ENCODE data around the gene FRAS1.

The FRAS1 gene

GRCh38 chr4:78040431-78040830 lies 16.7 kb upstream of the FRAS1 start:
- Mint-ChIP-seq H3K9me3 (peaks cover 6% of the 10 kb centered on the region), H3K4me3 (no peak overlapping the region), H3K4me1 (no peaks in the 10 kb centered on the region), H3K27ac (no peak overlapping the region), H3K36me3 (no peaks in the 10 kb centered on the region)
- DNase-seq (ENCODE audit: low spot score in 2 of 2) (no peak), ATAC-seq (no peak)

GRCh38 chr4:78047366-78047765 lies 9.8 kb upstream of the FRAS1 start:
- ATAC-seq: no peak
- Mint-ChIP-seq H3K9me3 (no peaks in the 10 kb centered on the region), H3K4me3 (no peak overlapping the region), H3K27ac (no peak overlapping the region), H3K36me3 (no peaks in the 10 kb centered on the region), H3K4me1 (no peaks in the 10 kb centered on the region)
- no peak for DNase-seq (ENCODE audit: low spot score in 2 of 2)

- H3K9me3 Mint-ChIP-seq: no peaks in the 10 kb centered on the region
- DNase-seq (ENCODE audit: low spot score in 2 of 2) (peak in 1 of 2 donors; percentile 56), ATAC-seq (peak; percentile 70)
- H3K4me1 Mint-ChIP-seq: peaks cover 27% of the 10 kb centered on the region
- peak overlapping the region; percentile 78 for H3K4me3 Mint-ChIP-seq
- no peaks in the 10 kb centered on the region for H3K36me3 Mint-ChIP-seq
- H3K27ac Mint-ChIP-seq: peak overlapping the region; percentile 9
Measured at GRCh38 chr4:78056265-78057129, 626 bp upstream of the FRAS1 start.

- Mint-ChIP-seq H3K4me1 (peaks cover 27% of the 10 kb centered on the region), H3K9me3 (no peaks in the 10 kb centered on the region), H3K4me3 (peak overlapping the region; percentile 78), H3K36me3 (no peaks in the 10 kb centered on the region), H3K27ac (no peak overlapping the region)
- DNase-seq (ENCODE audit: low spot score in 2 of 2) (peak in 1 of 2 donors; percentile 3), ATAC-seq (peak; percentile 66)
Measured at GRCh38 chr4:78057600-78058550, 752 bp downstream of the FRAS1 start.

GRCh38 chr4:78058591-78059523 lies 1.7 kb downstream of the FRAS1 start:
- Mint-ChIP-seq H3K27ac (no peak overlapping the region), H3K36me3 (no peaks in the 10 kb centered on the region), H3K4me1 (peaks cover 27% of the 10 kb centered on the region), H3K9me3 (no peaks in the 10 kb centered on the region), H3K4me3 (peak overlapping the region; percentile 78)
- no peak for ATAC-seq
- no peak for DNase-seq (ENCODE audit: low spot score in 2 of 2)

GRCh38 chr4:78059524-78059889 lies 2.4 kb downstream of the FRAS1 start:
- ATAC-seq: no peak
- H3K4me1 Mint-ChIP-seq: peaks cover 27% of the 10 kb centered on the region
- peak overlapping the region; percentile 78 for H3K4me3 Mint-ChIP-seq

GRCh38 chr4:78059938-78060337 lies 2.8 kb downstream of the FRAS1 start:
- Mint-ChIP-seq H3K27ac (no peak overlapping the region), H3K4me1 (peaks cover 27% of the 10 kb centered on the region), H3K9me3 (no peaks in the 10 kb centered on the region), H3K36me3 (no peaks in the 10 kb centered on the region), H3K4me3 (no peak overlapping the region)
- no peak for DNase-seq (ENCODE audit: low spot score in 2 of 2)
- ATAC-seq: no peak

More at GRCh38 chr4:78059524-78059889, 2.4 kb downstream of the FRAS1 start:
- H3K36me3 Mint-ChIP-seq: no peaks in the 10 kb centered on the region
- H3K27ac Mint-ChIP-seq: no peak overlapping the region
- DNase-seq (ENCODE audit: low spot score in 2 of 2): no peak
- H3K9me3 Mint-ChIP-seq: no peaks in the 10 kb centered on the region

- Mint-ChIP-seq H3K4me3 (no peak overlapping the region), H3K4me1 (peaks cover 19% of the 10 kb centered on the region), H3K9me3 (no peaks in the 10 kb centered on the region), H3K27ac (no peak overlapping the region), H3K36me3 (no peaks in the 10 kb centered on the region)
- ATAC-seq (no peak), DNase-seq (ENCODE audit: low spot score in 2 of 2) (no peak)
Measured at GRCh38 chr4:78061939-78062570, 4.9 kb downstream of the FRAS1 start.

- H3K9me3 Mint-ChIP-seq: no peaks in the 10 kb centered on the region
- H3K4me3 Mint-ChIP-seq: no peak overlapping the region
- H3K36me3 Mint-ChIP-seq: no peaks in the 10 kb centered on the region
- DNase-seq (ENCODE audit: low spot score in 2 of 2) (no peak), ATAC-seq (no peak)
- H3K27ac Mint-ChIP-seq: no peak overlapping the region
- H3K4me1 Mint-ChIP-seq: no peaks in the 10 kb centered on the region
Measured at GRCh38 chr4:78065508-78066192, 8.5 kb downstream of the FRAS1 start.

- no peak overlapping the region for H3K27ac Mint-ChIP-seq
- H3K9me3 Mint-ChIP-seq: no peaks in the 10 kb centered on the region
- DNase-seq (ENCODE audit: low spot score in 2 of 2): no peak
- H3K4me1 Mint-ChIP-seq: no peaks in the 10 kb centered on the region
- no peaks in the 10 kb centered on the region for H3K36me3 Mint-ChIP-seq
- ATAC-seq: no peak
- H3K4me3 Mint-ChIP-seq: no peak overlapping the region
Measured at GRCh38 chr4:78068481-78068880, 11.4 kb downstream of the FRAS1 start.

GRCh38 chr4:78069319-78069718 lies 12.2 kb downstream of the FRAS1 start:
- no peak overlapping the region for H3K27ac Mint-ChIP-seq
- ATAC-seq: no peak
- no peak overlapping the region for H3K4me3 Mint-ChIP-seq
- no peaks in the 10 kb centered on the region for H3K9me3 Mint-ChIP-seq
- no peaks in the 10 kb centered on the region for H3K4me1 Mint-ChIP-seq
- H3K36me3 Mint-ChIP-seq: no peaks in the 10 kb centered on the region
- DNase-seq (ENCODE audit: low spot score in 2 of 2): no peak

GRCh38 chr4:78069859-78070258 lies 12.7 kb downstream of the FRAS1 start:
- H3K4me3 Mint-ChIP-seq: no peak overlapping the region
- no peaks in the 10 kb centered on the region for H3K4me1 Mint-ChIP-seq
- DNase-seq (ENCODE audit: low spot score in 2 of 2) (no peak), ATAC-seq (no peak)
- H3K27ac Mint-ChIP-seq: no peak overlapping the region
- no peaks in the 10 kb centered on the region for H3K9me3 Mint-ChIP-seq
- no peaks in the 10 kb centered on the region for H3K36me3 Mint-ChIP-seq

GRCh38 chr4:78070731-78071282 lies 13.7 kb downstream of the FRAS1 start:
- DNase-seq (ENCODE audit: low spot score in 2 of 2): no peak

GRCh38 chr4:78074759-78075158 lies 17.6 kb downstream of the FRAS1 start:
- no peak for ATAC-seq
- Mint-ChIP-seq H3K36me3 (no peaks in the 10 kb centered on the region), H3K27ac (no peak overlapping the region), H3K4me3 (no peak overlapping the region), H3K9me3 (no peaks in the 10 kb centered on the region), H3K4me1 (no peaks in the 10 kb centered on the region)
- DNase-seq (ENCODE audit: low spot score in 2 of 2): no peak

More at GRCh38 chr4:78070731-78071282, 13.7 kb downstream of the FRAS1 start:
- Mint-ChIP-seq H3K36me3 (no peaks in the 10 kb centered on the region), H3K4me3 (no peak overlapping the region), H3K9me3 (no peaks in the 10 kb centered on the region), H3K4me1 (no peaks in the 10 kb centered on the region), H3K27ac (no peak overlapping the region)
- ATAC-seq: no peak

All from stimulated activated effector memory CD8-positive, alpha-beta T cell treated with anti-CD3 and anti-CD28 coated beads, Interleukin-12 subunit alpha, Interleukin-12 subunit beta, amount 100 ng/mL, for 72 hours (primary cell).